ENCODE measurements around the gene MYO5B. TPM values are rescaled to one million over a fixed set of nuclear protein-coding genes. Genes with fewer than 3 reads are reported as not detected.

Gene MYO5B
- total and polyA plus RNA-seq, 9 of the 15 experiments (the other 6 are each of a cell fraction or from before 2014, with no cell fraction given): 0.07 to 0.42 (median 0.28) TPM

- H4K20me1 ChIP-seq (replicated peaks; ENCODE audit: control insufficient read depth, insufficient read depth, low read length): no peaks in the 10 kb centered on the region
- TF ChIP-seq THRB (CRISPR knock-in tag; conservative IDR thresholded peaks at IDR 0.05) (no peak), KAT7 (CRISPR knock-in tag; IDR thresholded peaks at IDR 0.05; ENCODE audit: borderline replicate concordance) (no peak), SMAD2 (IDR thresholded peaks at IDR 0.05; ENCODE audit: low read depth, low read length) (no peak), RERE (CRISPR knock-in tag; IDR thresholded peaks at IDR 0.05; ENCODE audit: borderline replicate concordance) (no peak), CEBPZ (IDR thresholded peaks at IDR 0.05; ENCODE audit: borderline replicate concordance, low read depth, low read length) (no peak), ZNF133 (CRISPR knock-in tag; IDR thresholded peaks at IDR 0.05) (no peak), MCM7 (IDR thresholded peaks at IDR 0.05) (no peak), PCBP1 (IDR thresholded peaks at IDR 0.05; ENCODE audit: low read depth, low read length, poor library complexity, severe bottlenecking) (no peak), ESRRB (CRISPR knock-in tag; IDR thresholded peaks at IDR 0.05; ENCODE audit: borderline replicate concordance) (no peak), PRPF4 (IDR thresholded peaks at IDR 0.05; ENCODE audit: insufficient read depth, low read depth, low read length, poor library complexity, severe bottlenecking) (no peak), POLR2A (conservative IDR thresholded peaks at IDR 0.05) (no peak), MCM5 (IDR thresholded peaks at IDR 0.05; ENCODE audit: low read depth) (no peak)
- no peaks in the 10 kb centered on the region for H3K9me1 ChIP-seq (ENCODE audit: control insufficient read depth, insufficient read depth, low read length)
- BruUV-seq (replicated peaks): no TSS peak
- intact Hi-C loops (cut with micrococcal nuclease) (no loop called here), in situ Hi-C loops (cut with MboI) (no loop called here)
- no peak overlapping the region for H3K4me2 ChIP-seq (ENCODE audit: insufficient read depth, low read length)
- H3K27me3 ChIP-seq (ENCODE audit: control insufficient read depth in 2 of 2, insufficient read depth in 2 of 2, low read length in 2 of 2): no peaks in the 10 kb centered on the region
- H3K9me3 ChIP-seq (replicated peaks; ENCODE audit: control insufficient read depth, insufficient read depth, low read depth, low read length): no peaks in the 10 kb centered on the region
- H3K4me1 ChIP-seq (replicated peaks in 1 of 2; ENCODE audit: control insufficient read depth in 2 of 2, insufficient read depth in 2 of 2, low read length in 2 of 2): no peaks in the 10 kb centered on the region; a peak in 1 of 5 replicates
- no peak overlapping the region for H2AFZ ChIP-seq (ENCODE audit: low read depth, low read length)
- no peak overlapping the region for H3K27ac ChIP-seq (ENCODE audit: extremely low read depth, low read depth, low read length)
- 0% methylated on average over 4 of the region's 4 CpGs for WGBS (ENCODE audit: insufficient coverage, low coverage, missing lambda C conversion rate)
- ChIA-PET CTCF (ENCODE audit: low intra/inter-chr PET ratio) (no interaction called here), POLR2A (no interaction called here)
- DNase-seq (ENCODE audit: extremely low read depth in 1 of 4, low spot score in 3 of 4) (no peak), FAIRE-seq (no peak), ATAC-seq (no peak)
- H3K79me2 ChIP-seq (ENCODE audit: control insufficient read depth, insufficient read depth, low read length): no peaks in the 10 kb centered on the region
- H3K4me3 ChIP-seq: no peak overlapping the region
- no peak overlapping the region for H3K9ac ChIP-seq (ENCODE audit: insufficient read depth in 1 of 2, low read depth in 2 of 2, low read length in 2 of 2)
- H3K36me3 ChIP-seq (ENCODE audit: control insufficient read depth, insufficient read depth, low read length): no peaks in the 10 kb centered on the region
Observed at GRCh38 chr18:50133526-50133925, 61.4 kb downstream of the MYO5B start.
